Sigmoid colon (tissue), 7 donors: ENCODE measurements around the gene UBE2N. TPM values are rescaled to one million over a fixed set of nuclear protein-coding genes. Genes with fewer than 3 reads are reported as not detected.
A peak's percentile ranks its signal among the peaks of the same experiment; 100 is the strongest.

Source experiments
- DNase-seq: peaks from one replicate; pipeline ENCODE4 v3.0.0-alpha.2; 2019
- H3K27ac ChIP-seq, 4 donors: fragments of 200-600 bp; sonication (generic); one replicate each; pipeline ENCODE4 v1.5.1; 2016 to 2019; ENCODE audit warnings: mild to moderate bottlenecking in 1 of 4
- H3K27me3 ChIP-seq, 3 donors: fragments of 200-600 bp; sonication (generic); one replicate each; pipeline ENCODE4 v1.5.1; 2019; ENCODE audit warnings: mild to moderate bottlenecking in 1 of 3
- H3K36me3 ChIP-seq, 4 donors: fragments of 200-600 bp; sonication (generic); one replicate each; pipeline ENCODE4 v1.5.1; 2016 to 2019
- H3K4me1 ChIP-seq, 4 donors: fragments of 200-600 bp; sonication (generic); one replicate each; pipeline ENCODE4 v1.5.1; 2017 to 2019
- H3K4me3 ChIP-seq, 4 donors: fragments of 200-600 bp; sonication (generic); one replicate each; pipeline ENCODE4 v1.5.1; 2017 to 2019; ENCODE audit warnings: mild to moderate bottlenecking in 2 of 4, moderate library complexity in 1 of 4
- H3K9me3 ChIP-seq, 4 donors: fragments of 200-600 bp in 3 of 4; sonication (generic) in 3 of 4; one replicate each; pipeline versions ENCODE4 v1.5.1 to v1.6.1; 2013 to 2019
- EP300 ChIP-seq, 4 donors: sonication (generic); formaldehyde crosslinking; IDR thresholded peaks; one replicate each; pipeline ENCODE4 v1.6.1; 2017; ENCODE audit warnings: antibody characterized with exemption in 4 of 4
- POLR2A ChIP-seq, 2 donors: fragments of 450-650 bp; IDR thresholded peaks; one replicate each; pipeline ENCODE4 v1.6.1; 2016; ENCODE audit warnings: antibody characterized with exemption in 2 of 2, mild to moderate bottlenecking in 2 of 2, moderate library complexity in 2 of 2
- POLR2AphosphoS5 ChIP-seq, 4 donors: sonication (generic); formaldehyde crosslinking; IDR thresholded peaks; one replicate each; pipeline ENCODE4 v1.6.1; 2017; ENCODE audit warnings: antibody characterized with exemption in 4 of 4
- WGBS, 2 donors: extraction: QIAGEN DNeasy Blood & Tissue Kit; methylation state at CpG; one replicate each; pipeline ENCODE4 v1.1.7; 2013; 5-methylcytosine and 5-hydroxymethylcytosine counted together
- intact Hi-C: fragments of 100-400 bp; cut with DNase I; formaldehyde crosslinking; loops from one replicate; pipeline ENCODE4 v1.15.1; 2023
- polyA plus RNA-seq, 3 donors: library from polyadenylated mRNA; stranded (reverse); fragments of 200-250 nt; gene quantifications; one replicate each; pipeline ENCODE4 v1.2.3, GENCODE V29; 2013
- total RNA-seq, 4 donors: library from RNA; depleted of rRNA; stranded (reverse); fragments of >200 nt; gene quantifications; one replicate each; pipeline ENCODE4 v1.1.0, GENCODE V29; 2016
- TF ChIP-seq, protein P1 (sequence below), 4 experiments: fragments of 450-650 bp in 3 of 4; fragments of 200-600 bp in 1 of 4; IDR thresholded peaks; one replicate each; pipeline ENCODE4 v1.5.1; 2016 to 2019; ENCODE audit warnings: antibody characterized with exemption in 4 of 4, mild to moderate bottlenecking in 3 of 4, moderate library complexity in 2 of 4
- donor health status: healthy with polysubstance abuse.
- donor health status: Bipolar disorder and iron deficiency.
- donor health status: healthy.

Gene UBE2N
- total and polyA plus RNA-seq, 7 donors, result 23.0 to 102 (median 28.0) TPM

DNA sequence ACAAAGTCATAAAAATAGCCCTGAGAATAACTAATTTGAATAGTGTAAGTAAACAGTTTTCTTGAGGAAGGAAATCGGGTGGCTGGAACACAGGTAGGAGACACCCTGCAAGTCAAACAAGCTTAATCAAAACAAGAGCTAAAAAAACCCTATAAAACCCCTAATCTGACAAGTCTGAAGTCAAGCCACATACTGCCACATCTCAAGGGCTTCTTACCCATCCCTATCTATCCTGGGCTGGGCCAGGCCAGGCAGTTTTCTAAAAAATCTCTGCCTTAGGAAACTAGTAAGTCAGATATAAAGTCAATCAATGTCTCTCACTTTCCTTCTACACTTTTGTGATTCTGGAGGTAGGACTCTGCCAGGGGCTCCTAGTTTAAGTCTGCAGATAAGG is 15.3 kb downstream of the UBE2N start:
- peak overlapping the region in 1 of 4 donors; percentile 36 for H3K27ac ChIP-seq
- H3K36me3 ChIP-seq, result no peaks in the 10 kb centered on the region
- peaks cover 0 to 87% (median 62%) of the 10 kb centered on the region in 4 donors for H3K4me1 ChIP-seq
- no peaks in the 10 kb centered on the region for H3K27me3 ChIP-seq
- no peak for TF ChIP-seq POLR2AphosphoS5 (IDR thresholded peaks at IDR 0.05)
- TF ChIP-seq POLR2A (IDR thresholded peaks at IDR 0.05), result no peak
- no peak for TF ChIP-seq EP300 (IDR thresholded peaks at IDR 0.05)
- TF ChIP-seq, protein P1, sequence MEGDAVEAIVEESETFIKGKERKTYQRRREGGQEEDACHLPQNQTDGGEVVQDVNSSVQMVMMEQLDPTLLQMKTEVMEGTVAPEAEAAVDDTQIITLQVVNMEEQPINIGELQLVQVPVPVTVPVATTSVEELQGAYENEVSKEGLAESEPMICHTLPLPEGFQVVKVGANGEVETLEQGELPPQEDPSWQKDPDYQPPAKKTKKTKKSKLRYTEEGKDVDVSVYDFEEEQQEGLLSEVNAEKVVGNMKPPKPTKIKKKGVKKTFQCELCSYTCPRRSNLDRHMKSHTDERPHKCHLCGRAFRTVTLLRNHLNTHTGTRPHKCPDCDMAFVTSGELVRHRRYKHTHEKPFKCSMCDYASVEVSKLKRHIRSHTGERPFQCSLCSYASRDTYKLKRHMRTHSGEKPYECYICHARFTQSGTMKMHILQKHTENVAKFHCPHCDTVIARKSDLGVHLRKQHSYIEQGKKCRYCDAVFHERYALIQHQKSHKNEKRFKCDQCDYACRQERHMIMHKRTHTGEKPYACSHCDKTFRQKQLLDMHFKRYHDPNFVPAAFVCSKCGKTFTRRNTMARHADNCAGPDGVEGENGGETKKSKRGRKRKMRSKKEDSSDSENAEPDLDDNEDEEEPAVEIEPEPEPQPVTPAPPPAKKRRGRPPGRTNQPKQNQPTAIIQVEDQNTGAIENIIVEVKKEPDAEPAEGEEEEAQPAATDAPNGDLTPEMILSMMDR (IDR thresholded peaks at IDR 0.05), result no peak
- no peak for DNase-seq
- 4 to 16% methylated on average over 1 of the region's 1 CpG for WGBS, 2 donors
- no peak overlapping the region for H3K4me3 ChIP-seq
- intact Hi-C loops, result no loop called here
- H3K9me3 ChIP-seq, result no peaks in the 10 kb centered on the region

GRCh38 chr12:93425736-93426411 is 15.9 kb downstream of the UBE2N start:
- no peaks in the 10 kb centered on the region for H3K36me3 ChIP-seq
- H3K27ac ChIP-seq, result peak overlapping the region in 2 of 4 donors; percentile 14 to 36
- no peaks in the 10 kb centered on the region for H3K27me3 ChIP-seq
- intact Hi-C loops, result no loop called here
- no peaks in the 10 kb centered on the region for H3K9me3 ChIP-seq
- no peak overlapping the region for H3K4me3 ChIP-seq
- TF ChIP-seq EP300 (IDR thresholded peaks at IDR 0.05), result no peak
- no peak for TF ChIP-seq POLR2A (IDR thresholded peaks at IDR 0.05)
- TF ChIP-seq POLR2AphosphoS5 (IDR thresholded peaks at IDR 0.05), result no peak
- TF ChIP-seq, protein P1 (IDR thresholded peaks at IDR 0.05), result no peak
- DNase-seq, result no peak
- peaks cover 0 to 86% (median 62%) of the 10 kb centered on the region in 4 donors for H3K4me1 ChIP-seq
- WGBS, 2 donors, result 59 to 65% methylated on average over 8 of the region's 8 CpGs

DNA sequence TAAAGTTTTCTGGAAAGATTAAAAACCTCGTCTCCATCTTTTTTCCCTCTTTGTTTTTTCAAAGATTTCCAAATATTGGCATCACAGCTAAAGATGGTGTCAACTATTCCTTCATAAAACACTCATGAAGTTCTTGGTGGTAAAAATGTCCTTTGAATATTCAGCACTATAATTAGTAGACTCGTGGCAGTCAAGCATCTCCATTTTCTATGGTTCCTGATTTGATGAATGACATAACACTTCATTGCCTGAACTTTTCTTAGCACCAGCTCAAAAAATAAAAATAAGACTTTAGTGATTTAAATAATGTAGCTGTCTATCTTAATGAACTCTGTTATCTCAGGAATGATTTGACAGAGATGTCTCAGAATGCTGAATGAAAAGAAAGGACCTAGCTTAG is 19.7 kb downstream of the UBE2N start:
- H3K27ac ChIP-seq, result no peak overlapping the region
- H3K9me3 ChIP-seq, result no peaks in the 10 kb centered on the region
- H3K36me3 ChIP-seq, result no peaks in the 10 kb centered on the region
- WGBS, 2 donors, result 63 to 71% methylated on average over 2 of the region's 2 CpGs
- intact Hi-C loops, result no loop called here
- no peak for DNase-seq
- H3K27me3 ChIP-seq, result no peaks in the 10 kb centered on the region
- TF ChIP-seq EP300 (IDR thresholded peaks at IDR 0.05), result no peak
- TF ChIP-seq POLR2A (IDR thresholded peaks at IDR 0.05), result no peak
- TF ChIP-seq POLR2AphosphoS5 (IDR thresholded peaks at IDR 0.05), result no peak
- TF ChIP-seq, protein P1 (IDR thresholded peaks at IDR 0.05), result no peak
- no peak overlapping the region for H3K4me3 ChIP-seq
- peaks cover 0 to 76% (median 45%) of the 10 kb centered on the region in 4 donors for H3K4me1 ChIP-seq

DNA sequence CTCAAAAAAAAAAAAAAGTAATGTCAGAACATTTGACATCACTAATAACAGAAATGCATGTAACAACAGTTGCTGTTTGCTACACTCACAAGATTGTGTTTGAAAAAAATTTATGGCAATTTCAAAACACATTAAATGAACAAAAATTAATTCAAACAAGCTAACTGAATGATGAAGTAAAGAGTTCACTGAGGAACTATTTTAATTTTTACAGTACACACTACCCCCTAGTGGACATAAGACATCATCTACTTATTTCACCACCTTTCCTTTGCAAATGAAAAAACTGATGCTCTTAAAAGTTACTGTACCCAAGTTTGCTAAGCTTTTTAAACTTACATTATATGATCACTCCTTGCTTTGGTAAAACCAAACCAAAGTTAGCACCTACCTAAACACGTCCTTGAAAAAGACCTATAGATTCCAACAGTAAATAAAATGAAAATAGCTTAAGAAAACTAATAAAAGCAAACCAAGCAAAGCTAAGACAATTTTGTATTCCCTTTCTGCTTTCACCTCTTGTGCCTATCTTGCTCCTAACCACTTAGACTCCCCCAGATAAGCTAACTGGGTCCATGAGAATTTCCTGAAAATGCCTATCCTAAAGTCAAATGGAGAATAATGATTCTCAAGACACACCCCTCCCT is 22.2 kb downstream of the UBE2N start:
- DNase-seq, result no peak
- no peak for TF ChIP-seq POLR2A (IDR thresholded peaks at IDR 0.05)
- TF ChIP-seq, protein P1 (IDR thresholded peaks at IDR 0.05), result peak; percentile 41 to 65 (median 54)
- 17 to 33% methylated on average over 1 of the region's 1 CpG for WGBS, 2 donors
- intact Hi-C loops, result loop anchor here (1.0 kb wide), 1 partner anchor 432 kb away; no protein-coding TSS in a partner anchor
- H3K4me1 ChIP-seq, result peaks cover 0 to 69% (median 37%) of the 10 kb centered on the region in 4 donors
- H3K27me3 ChIP-seq, result no peaks in the 10 kb centered on the region
- H3K36me3 ChIP-seq, result no peaks in the 10 kb centered on the region
- H3K27ac ChIP-seq, result no peak overlapping the region
- no peak overlapping the region for H3K4me3 ChIP-seq
- H3K9me3 ChIP-seq, result no peaks in the 10 kb centered on the region
